NT2/D1 (cell line): ENCODE measurements around the gene NT5C2.

Experiments used
- SUZ12 ChIP-seq: IDR thresholded peaks from 2 replicates; pipeline ENCODE4 v1.6.1; 2011; ENCODE audit not compliant: insufficient read length, insufficient read depth; ENCODE audit errors: extremely low read depth
- YY1 ChIP-seq: IDR thresholded peaks from 2 replicates; pipeline ENCODE4 v1.6.1; 2011; ENCODE audit not compliant: insufficient read length, insufficient read depth

GRCh38 chr10:103062854-103063590 is 130.1 kb downstream of the NT5C2 start:
- TF ChIP-seq SUZ12 (no peak), YY1 (no peak)
